Epithelial cell of proximal tubule (primary cell): ENCODE measurements around the gene RBM47. TPM values are rescaled to one million over a fixed set of nuclear protein-coding genes. Genes with fewer than 3 reads are reported as not detected.

Experiments used
- DNase-seq: peaks from one replicate; pipeline ENCODE4 v3.0.0-alpha.2; 2011; ENCODE audit warnings: low read depth
- H3K4me3 ChIP-seq: 2 replicates; pipeline ENCODE4 v1.5.1; 2011; ENCODE audit warnings: low read depth, mild to moderate bottlenecking, low read length
- total RNA-seq: library from RNA; depleted of rRNA; stranded (reverse); fragments of >200 nt; gene quantifications from 2 replicates; pipeline ENCODE4 v1.2.3, GENCODE V29; 2015
- TF ChIP-seq, protein P1 (sequence below): conservative IDR thresholded peaks from 2 replicates; pipeline ENCODE4 v1.5.1; 2012; ENCODE audit warnings: low read depth, mild to moderate bottlenecking, low read length

Gene RBM47
- total RNA-seq, 1 donor from 2014 or later = 42.9 TPM

DNA sequence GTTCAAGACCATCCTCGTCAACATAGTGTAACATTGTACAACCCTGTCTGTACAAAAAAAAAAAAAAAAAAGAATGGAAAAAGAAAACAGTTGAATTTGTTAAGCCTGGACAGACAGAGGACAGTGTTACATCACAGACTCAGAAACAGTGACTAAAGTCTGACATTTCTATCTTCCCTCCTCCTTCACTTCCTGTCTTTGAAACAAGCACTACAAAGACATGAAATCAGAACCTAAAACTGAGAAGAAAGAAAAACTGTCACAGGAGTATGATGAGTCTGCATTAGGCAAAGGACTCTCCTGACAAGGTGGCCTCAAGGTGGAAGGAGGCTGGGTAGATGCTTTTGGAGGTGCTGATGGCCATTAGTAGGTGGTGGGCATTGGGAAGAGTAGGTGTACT lies 126.7 kb downstream of the RBM47 start:
- TF ChIP-seq, protein P1, sequence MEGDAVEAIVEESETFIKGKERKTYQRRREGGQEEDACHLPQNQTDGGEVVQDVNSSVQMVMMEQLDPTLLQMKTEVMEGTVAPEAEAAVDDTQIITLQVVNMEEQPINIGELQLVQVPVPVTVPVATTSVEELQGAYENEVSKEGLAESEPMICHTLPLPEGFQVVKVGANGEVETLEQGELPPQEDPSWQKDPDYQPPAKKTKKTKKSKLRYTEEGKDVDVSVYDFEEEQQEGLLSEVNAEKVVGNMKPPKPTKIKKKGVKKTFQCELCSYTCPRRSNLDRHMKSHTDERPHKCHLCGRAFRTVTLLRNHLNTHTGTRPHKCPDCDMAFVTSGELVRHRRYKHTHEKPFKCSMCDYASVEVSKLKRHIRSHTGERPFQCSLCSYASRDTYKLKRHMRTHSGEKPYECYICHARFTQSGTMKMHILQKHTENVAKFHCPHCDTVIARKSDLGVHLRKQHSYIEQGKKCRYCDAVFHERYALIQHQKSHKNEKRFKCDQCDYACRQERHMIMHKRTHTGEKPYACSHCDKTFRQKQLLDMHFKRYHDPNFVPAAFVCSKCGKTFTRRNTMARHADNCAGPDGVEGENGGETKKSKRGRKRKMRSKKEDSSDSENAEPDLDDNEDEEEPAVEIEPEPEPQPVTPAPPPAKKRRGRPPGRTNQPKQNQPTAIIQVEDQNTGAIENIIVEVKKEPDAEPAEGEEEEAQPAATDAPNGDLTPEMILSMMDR = no peak
- no peak overlapping the region for H3K4me3 ChIP-seq
- DNase-seq = no peak

GRCh38 chr4:40502220-40502619 lies 127.4 kb downstream of the RBM47 start:
- no peak overlapping the region for H3K4me3 ChIP-seq
- no peak for DNase-seq
- TF ChIP-seq, protein P1 = no peak

- no peak for DNase-seq
Measured at GRCh38 chr4:40500781-40501180, 128.9 kb downstream of the RBM47 start.

DNA sequence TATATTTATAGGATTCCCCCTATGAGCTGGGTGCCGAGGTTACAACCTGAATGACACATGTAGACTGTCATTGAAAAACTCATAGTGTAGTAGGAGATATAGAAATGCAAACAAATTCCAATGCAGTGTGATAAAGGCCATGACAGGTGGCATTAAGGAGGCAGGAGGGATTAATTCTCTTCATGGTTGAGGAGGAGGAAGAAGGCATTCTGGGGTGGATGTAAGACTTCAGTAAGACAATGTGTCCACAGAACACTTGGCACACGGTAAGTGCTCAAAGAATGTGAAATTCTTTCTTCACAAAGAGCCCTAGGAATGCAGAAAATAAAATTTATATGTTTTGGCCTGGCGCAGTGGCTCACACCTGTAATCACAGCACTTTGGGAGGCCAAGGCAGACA lies 136.5 kb downstream of the RBM47 start:
- H3K4me3 ChIP-seq = no peak overlapping the region
- no peak for DNase-seq
- TF ChIP-seq, protein P1 = no peak

More at GRCh38 chr4:40500781-40501180, 128.9 kb downstream of the RBM47 start:
- TF ChIP-seq, protein P1 = no peak
- no peak overlapping the region for H3K4me3 ChIP-seq

DNA sequence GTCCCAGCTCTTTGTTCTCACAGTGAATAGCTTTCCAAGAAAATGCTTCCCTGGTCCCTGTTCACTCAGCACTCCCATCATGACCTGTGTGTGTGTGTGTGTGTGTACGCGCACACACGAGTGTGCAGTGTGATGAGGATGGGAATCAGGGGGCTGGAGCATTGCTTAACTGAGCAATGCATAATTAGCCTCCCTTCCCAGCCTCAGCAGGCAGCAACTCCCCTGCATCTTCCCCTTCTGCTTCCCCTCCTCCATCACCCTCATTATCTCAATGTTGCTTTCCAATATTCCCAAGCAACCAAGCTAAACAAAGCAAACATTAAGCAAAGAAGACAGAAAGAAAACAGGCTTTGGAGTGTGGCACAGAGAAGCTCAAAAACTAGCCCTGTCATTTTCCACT lies 137.0 kb downstream of the RBM47 start:
- TF ChIP-seq, protein P1 = no peak
- no peak overlapping the region for H3K4me3 ChIP-seq
- DNase-seq = no peak

DNA sequence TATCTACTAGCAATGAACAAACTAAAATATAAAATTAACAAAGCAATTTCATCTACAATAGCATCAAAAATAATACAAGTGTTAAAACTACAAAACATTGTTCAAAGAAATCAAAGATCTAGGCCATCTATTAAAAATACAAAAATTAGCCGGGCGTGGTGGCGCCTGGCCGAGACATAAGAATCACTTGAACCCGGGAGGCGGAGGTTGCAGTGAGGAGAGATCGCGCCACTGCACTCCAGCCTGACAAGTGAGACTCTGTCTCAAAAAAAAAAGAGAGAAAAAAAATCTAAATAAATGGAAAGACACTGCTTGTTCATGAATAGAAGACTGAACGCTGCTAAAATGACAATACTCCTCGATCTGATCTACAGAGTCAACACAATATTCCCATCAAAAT lies 139.2 kb downstream of the RBM47 start:
- no peak for DNase-seq
- H3K4me3 ChIP-seq = no peak overlapping the region
- TF ChIP-seq, protein P1 = no peak

DNA sequence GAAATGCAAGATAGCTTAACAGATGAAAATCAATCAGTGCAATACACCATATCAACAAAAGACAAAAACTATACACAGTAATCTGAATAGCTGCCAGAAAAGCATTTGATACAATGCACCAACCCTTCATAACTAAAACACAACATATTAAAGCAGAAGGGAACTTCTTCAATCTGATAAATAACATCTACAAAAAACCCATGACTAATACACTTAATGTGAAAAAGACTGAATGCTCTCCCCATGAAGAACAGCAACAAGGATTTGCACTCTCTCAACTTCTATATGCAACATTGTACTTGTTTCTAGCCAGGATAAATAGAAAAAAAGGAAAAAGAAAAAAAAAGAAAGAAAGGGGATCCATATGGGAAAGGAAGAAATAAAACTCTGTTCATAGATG lies 139.7 kb downstream of the RBM47 start:
- no peak overlapping the region for H3K4me3 ChIP-seq
- TF ChIP-seq, protein P1 = no peak
- DNase-seq = no peak
